Smooth muscle cell (in vitro differentiated cells): ENCODE data around the gene MED27. TPM values are rescaled to one million over a fixed set of nuclear protein-coding genes. Genes with fewer than 3 reads are reported as not detected.

Experiments
- DNase-seq: peaks from one replicate; lab custom pipeline; 2025; ENCODE audit not compliant: unreplicated experiment; lab: John Stamatoyannopoulos, UW
- H2AFZ ChIP-seq: fragments of 200-600 bp; sonication (generic); 2 replicates; pipeline ENCODE4 v1.6.0; 2016; ENCODE audit warnings: antibody characterized with exemption, low read depth, mild to moderate bottlenecking
- H3F3A ChIP-seq: fragments of 200-600 bp; sonication (generic); 2 replicates; pipeline ENCODE4 v1.6.0; 2017; ENCODE audit warnings: antibody characterized with exemption, low read depth
- H3K27ac ChIP-seq: fragments of 200-600 bp; sonication (generic); 2 replicates; pipeline ENCODE4 v1.5.1; 2016; ENCODE audit warnings: low read depth, mild to moderate bottlenecking
- H3K27me3 ChIP-seq: fragments of 200-600 bp; sonication (generic); 2 replicates; pipeline ENCODE4 v1.6.1; 2016; ENCODE audit warnings: low read depth, mild to moderate bottlenecking
- H3K36me3 ChIP-seq: fragments of 200-600 bp; sonication (generic); 2 replicates; pipeline ENCODE4 v1.5.1; 2016; ENCODE audit warnings: low read depth
- H3K4me1 ChIP-seq: fragments of 200-600 bp; sonication (generic); 2 replicates; pipeline ENCODE4 v1.5.1; 2016; ENCODE audit warnings: low read depth
- H3K4me2 ChIP-seq: fragments of 200-600 bp; sonication (generic); 2 replicates; pipeline ENCODE4 v1.6.0; 2016; ENCODE audit warnings: mild to moderate bottlenecking
- H3K4me3 ChIP-seq: fragments of 200-600 bp; sonication (generic); 2 replicates; pipeline ENCODE4 v1.5.1; 2016; ENCODE audit warnings: mild to moderate bottlenecking
- H3K79me2 ChIP-seq: fragments of 200-600 bp; sonication (generic); 2 replicates; pipeline ENCODE4 v1.6.0; 2016; ENCODE audit warnings: low read depth, mild to moderate bottlenecking
- H3K9ac ChIP-seq: fragments of 200-600 bp; sonication (generic); 2 replicates; pipeline ENCODE4 v1.6.0; 2016; ENCODE audit warnings: low read depth
- H3K9me3 ChIP-seq: fragments of 200-600 bp; sonication (generic); replicated peaks from 2 replicates; pipeline ENCODE4 v1.5.1; 2016; ENCODE audit warnings: low read depth
- H4K20me1 ChIP-seq: fragments of 200-600 bp; sonication (generic); 2 replicates; pipeline ENCODE4 v1.6.0; 2016; ENCODE audit warnings: low read depth
- CTCF ChIP-seq: fragments of 200-600 bp; sonication (generic); IDR thresholded peaks from 2 replicates; pipeline ENCODE4 v1.5.1; 2017; ENCODE audit warnings: borderline replicate concordance, mild to moderate bottlenecking, antibody characterized with exemption; ENCODE audit not compliant: insufficient read depth, poor library complexity, severe bottlenecking
- WGBS: methylation state at CpG from one replicate; pipeline ENCODE4 v1.1.7; 2016; ENCODE audit warnings: low lambda C conversion rate; 5-methylcytosine and 5-hydroxymethylcytosine counted together
- polyA plus RNA-seq: library from polyadenylated mRNA; unstranded; fragments of >200 nt; fragmentation: Nextera tagmentation; extraction: Ambion mirVana; gene quantifications from 2 replicates; pipeline ENCODE4 v1.2.1, GENCODE V29; 2016
- total RNA-seq: library from RNA; depleted of rRNA; stranded (reverse); fragments of >200 nt; gene quantifications from 2 replicates; pipeline ENCODE4 v1.2.3, GENCODE V29; 2014

Gene MED27
- total and polyA plus RNA-seq, 2 experiments from 2014 or later = 24.0 to 50.0 TPM

- no peak overlapping the region for H2AFZ ChIP-seq
Measured at GRCh38 chr9:131980267-131981016, 99.2 kb downstream of the MED27 start.

GRCh38 chr9:131977109-131977838, 102.4 kb downstream of the MED27 start:
- Histone ChIP-seq H3K9ac (no peak overlapping the region), H4K20me1 (peaks cover 86% of the 10 kb centered on the region), H3K79me2 (no peaks in the 10 kb centered on the region), H2AFZ (no peak overlapping the region), H3K27me3 (no peaks in the 10 kb centered on the region), H3K4me2 (no peak overlapping the region), H3K27ac (no peak overlapping the region), H3K9me3 (no peaks in the 10 kb centered on the region), H3F3A (no peaks in the 10 kb centered on the region), H3K4me1 (no peaks in the 10 kb centered on the region), H3K36me3 (no peaks in the 10 kb centered on the region), H3K4me3 (no peak overlapping the region)
- 82% methylated on average over 10 of the region's 10 CpGs for WGBS
- no peak for TF ChIP-seq CTCF
- no peak for DNase-seq

More at GRCh38 chr9:131980267-131981016, 99.2 kb downstream of the MED27 start:
- Histone ChIP-seq H3K4me1 (no peaks in the 10 kb centered on the region), H3K36me3 (no peaks in the 10 kb centered on the region), H3F3A (no peaks in the 10 kb centered on the region), H3K4me2 (no peak overlapping the region), H3K27ac (no peak overlapping the region), H3K4me3 (no peak overlapping the region), H3K9me3 (no peaks in the 10 kb centered on the region), H3K27me3 (no peaks in the 10 kb centered on the region), H3K79me2 (no peaks in the 10 kb centered on the region), H3K9ac (no peak overlapping the region), H4K20me1 (peaks cover 91% of the 10 kb centered on the region)
- DNase-seq = no peak
- TF ChIP-seq CTCF = no peak
- WGBS = 52% methylated on average over 8 of the region's 8 CpGs

GRCh38 chr9:131976157-131977108, 103.2 kb downstream of the MED27 start:
- Histone ChIP-seq H3K36me3 (no peaks in the 10 kb centered on the region), H3K9me3 (no peaks in the 10 kb centered on the region), H3K4me1 (no peaks in the 10 kb centered on the region), H4K20me1 (peaks cover 86% of the 10 kb centered on the region), H3K9ac (no peak overlapping the region), H3K27ac (no peak overlapping the region), H3K4me3 (no peak overlapping the region), H2AFZ (no peak overlapping the region), H3F3A (no peaks in the 10 kb centered on the region), H3K27me3 (no peaks in the 10 kb centered on the region), H3K4me2 (no peak overlapping the region), H3K79me2 (no peaks in the 10 kb centered on the region)
- DNase-seq = no peak
- no peak for TF ChIP-seq CTCF
- WGBS = 50% methylated on average over 5 of the region's 5 CpGs
